ENCODE results near the gene CCL1.

DNA sequence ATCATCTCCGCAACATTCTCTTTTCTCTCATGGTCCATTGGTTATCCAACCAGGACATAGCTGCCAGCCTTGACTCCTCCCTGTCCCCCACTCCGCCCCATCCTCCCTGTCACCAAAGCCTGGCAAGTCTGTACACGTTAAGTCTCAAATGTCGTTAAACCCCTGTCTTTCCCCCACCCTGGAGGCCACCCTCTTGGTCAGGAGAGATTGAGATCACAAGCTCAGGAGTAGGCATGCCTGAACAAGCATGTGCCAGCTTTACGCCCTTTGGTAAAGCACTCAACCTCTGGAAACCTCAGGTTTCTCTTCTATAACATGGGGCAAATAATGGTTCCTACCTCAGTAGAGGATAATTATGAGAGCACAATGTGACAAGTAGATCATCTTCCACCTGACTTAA, 38.1 kb upstream of the CCL1 start:
- TF ChIP-seq, protein P1, sequence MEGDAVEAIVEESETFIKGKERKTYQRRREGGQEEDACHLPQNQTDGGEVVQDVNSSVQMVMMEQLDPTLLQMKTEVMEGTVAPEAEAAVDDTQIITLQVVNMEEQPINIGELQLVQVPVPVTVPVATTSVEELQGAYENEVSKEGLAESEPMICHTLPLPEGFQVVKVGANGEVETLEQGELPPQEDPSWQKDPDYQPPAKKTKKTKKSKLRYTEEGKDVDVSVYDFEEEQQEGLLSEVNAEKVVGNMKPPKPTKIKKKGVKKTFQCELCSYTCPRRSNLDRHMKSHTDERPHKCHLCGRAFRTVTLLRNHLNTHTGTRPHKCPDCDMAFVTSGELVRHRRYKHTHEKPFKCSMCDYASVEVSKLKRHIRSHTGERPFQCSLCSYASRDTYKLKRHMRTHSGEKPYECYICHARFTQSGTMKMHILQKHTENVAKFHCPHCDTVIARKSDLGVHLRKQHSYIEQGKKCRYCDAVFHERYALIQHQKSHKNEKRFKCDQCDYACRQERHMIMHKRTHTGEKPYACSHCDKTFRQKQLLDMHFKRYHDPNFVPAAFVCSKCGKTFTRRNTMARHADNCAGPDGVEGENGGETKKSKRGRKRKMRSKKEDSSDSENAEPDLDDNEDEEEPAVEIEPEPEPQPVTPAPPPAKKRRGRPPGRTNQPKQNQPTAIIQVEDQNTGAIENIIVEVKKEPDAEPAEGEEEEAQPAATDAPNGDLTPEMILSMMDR (IDR thresholded peaks at IDR 0.05), result no peak
- TF ChIP-seq POLR2A (IDR thresholded peaks at IDR 0.05) (no peak), POLR2AphosphoS5 (IDR thresholded peaks at IDR 0.05) (no peak)

Measured in prostate gland (tissue), 2 donors.